ENCODE measurements around the gene OTUD7B. TPM values are rescaled to one million over a fixed set of nuclear protein-coding genes. Genes with fewer than 3 reads are reported as not detected.
"Not testable (repeated sequence)": the region's sequence is repeated elsewhere in the genome, so short reads cannot be mapped to it uniquely, and the experiment has no call there.

OTUD7B gene
- total RNA-seq, 1 donor from 2014 or later: 7.2 TPM

DNA sequence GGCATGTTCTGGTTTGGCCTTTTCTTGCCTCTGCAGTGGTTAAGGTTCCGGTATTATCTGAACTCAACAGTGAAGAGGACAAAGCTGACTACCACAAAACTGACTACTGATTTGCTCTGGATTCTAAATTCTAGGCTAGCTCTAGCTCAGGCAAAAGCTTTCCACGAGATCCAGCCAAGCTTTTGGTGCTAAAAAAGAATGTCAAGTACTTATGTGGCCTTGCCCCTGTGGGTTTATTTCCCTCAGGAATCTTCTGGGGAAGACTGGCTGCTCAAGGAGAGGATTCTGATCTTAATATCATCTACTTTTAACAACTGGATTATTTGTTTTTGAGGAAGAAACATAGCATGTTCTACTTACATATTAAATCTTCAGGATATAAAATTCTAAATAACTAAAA lies 47.8 kb downstream of the OTUD7B start:
- H3K4me3 ChIP-seq (ENCODE audit: low read depth, low read length): no peak overlapping the region
- TF ChIP-seq, protein P1, sequence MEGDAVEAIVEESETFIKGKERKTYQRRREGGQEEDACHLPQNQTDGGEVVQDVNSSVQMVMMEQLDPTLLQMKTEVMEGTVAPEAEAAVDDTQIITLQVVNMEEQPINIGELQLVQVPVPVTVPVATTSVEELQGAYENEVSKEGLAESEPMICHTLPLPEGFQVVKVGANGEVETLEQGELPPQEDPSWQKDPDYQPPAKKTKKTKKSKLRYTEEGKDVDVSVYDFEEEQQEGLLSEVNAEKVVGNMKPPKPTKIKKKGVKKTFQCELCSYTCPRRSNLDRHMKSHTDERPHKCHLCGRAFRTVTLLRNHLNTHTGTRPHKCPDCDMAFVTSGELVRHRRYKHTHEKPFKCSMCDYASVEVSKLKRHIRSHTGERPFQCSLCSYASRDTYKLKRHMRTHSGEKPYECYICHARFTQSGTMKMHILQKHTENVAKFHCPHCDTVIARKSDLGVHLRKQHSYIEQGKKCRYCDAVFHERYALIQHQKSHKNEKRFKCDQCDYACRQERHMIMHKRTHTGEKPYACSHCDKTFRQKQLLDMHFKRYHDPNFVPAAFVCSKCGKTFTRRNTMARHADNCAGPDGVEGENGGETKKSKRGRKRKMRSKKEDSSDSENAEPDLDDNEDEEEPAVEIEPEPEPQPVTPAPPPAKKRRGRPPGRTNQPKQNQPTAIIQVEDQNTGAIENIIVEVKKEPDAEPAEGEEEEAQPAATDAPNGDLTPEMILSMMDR (conservative IDR thresholded peaks at IDR 0.05; ENCODE audit: low read depth, low read length): no peak
- no peak for DNase-seq (ENCODE audit: low read depth)

DNA sequence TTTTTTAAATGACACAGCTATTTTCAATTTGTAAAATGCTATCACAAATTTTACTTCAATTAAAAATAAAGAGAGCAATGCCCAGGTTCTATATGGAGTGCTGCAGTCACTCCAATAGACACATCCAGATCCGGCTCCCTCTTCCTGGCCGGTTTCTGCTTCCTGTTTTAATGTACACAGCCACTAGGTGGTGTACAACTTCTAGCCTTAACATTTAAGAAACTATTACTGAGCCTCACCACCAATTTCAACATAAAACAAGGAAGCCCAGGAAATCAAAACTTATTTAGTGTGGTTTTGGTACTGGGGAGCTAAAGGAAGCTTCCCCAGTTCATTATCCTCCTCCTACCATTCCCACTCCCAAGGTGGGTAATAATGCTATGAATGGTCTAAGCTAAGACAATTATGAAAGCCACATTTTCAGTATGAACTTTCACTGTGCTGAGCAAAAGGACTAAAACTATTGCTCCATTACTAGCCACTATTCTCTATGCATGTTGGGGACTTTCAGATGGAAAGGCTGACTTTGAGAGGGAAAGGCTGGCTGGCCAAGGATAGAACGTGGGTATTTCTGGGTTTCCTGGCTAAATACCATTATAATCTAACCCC lies 48.4 kb downstream of the OTUD7B start:
- no peak for DNase-seq (ENCODE audit: low read depth)
- TF ChIP-seq, protein P1 (conservative IDR thresholded peaks at IDR 0.05; ENCODE audit: low read depth, low read length): peak; percentile 69
- no peak overlapping the region for H3K4me3 ChIP-seq (ENCODE audit: low read depth, low read length)

DNA sequence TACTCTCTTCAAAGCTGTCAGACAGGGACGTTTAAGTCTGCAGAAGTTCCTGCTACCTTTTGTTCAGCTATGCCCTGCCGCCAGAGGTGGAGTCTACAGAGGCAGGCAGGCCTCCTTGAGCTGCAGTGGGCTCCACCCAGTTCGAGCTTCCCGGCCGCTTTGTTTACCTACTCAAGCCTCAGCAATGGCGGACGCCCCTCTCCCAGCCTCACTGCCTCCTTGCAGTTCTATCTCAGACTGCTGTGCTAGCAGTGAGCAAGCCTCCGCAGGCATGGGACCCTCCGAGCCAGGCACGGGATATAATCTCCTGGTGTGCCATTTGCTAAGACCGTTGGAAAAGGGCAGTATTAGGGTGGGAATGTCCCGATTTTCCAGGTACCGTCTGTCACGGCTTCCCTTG lies 53.0 kb downstream of the OTUD7B start:
- not testable (repeated sequence) for DNase-seq (ENCODE audit: low read depth); H3K4me3 ChIP-seq (ENCODE audit: low read depth, low read length)

DNA sequence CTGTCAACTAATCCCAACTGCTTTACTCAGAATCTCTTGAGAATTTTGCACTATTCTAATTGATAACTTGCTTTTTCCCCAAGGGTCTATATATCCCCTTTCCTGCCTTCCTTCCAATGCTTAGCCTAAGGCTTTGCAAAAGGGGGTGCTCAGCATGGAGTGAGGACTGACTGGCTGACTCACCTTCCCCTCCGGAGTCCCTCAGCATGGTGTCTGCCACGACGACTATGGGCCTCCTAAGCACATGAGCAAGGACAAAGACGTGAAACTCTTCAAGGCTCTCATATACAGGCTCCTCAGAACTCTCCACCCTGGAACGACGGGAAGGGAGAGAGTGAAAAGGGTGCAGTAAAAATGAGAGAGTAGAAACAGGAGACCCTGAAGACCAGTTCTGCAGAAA lies 60.6 kb downstream of the OTUD7B start:
- TF ChIP-seq, protein P1 (conservative IDR thresholded peaks at IDR 0.05; ENCODE audit: low read depth, low read length): no peak
- no peak overlapping the region for H3K4me3 ChIP-seq (ENCODE audit: low read depth, low read length)
- DNase-seq (ENCODE audit: low read depth): no peak

DNA sequence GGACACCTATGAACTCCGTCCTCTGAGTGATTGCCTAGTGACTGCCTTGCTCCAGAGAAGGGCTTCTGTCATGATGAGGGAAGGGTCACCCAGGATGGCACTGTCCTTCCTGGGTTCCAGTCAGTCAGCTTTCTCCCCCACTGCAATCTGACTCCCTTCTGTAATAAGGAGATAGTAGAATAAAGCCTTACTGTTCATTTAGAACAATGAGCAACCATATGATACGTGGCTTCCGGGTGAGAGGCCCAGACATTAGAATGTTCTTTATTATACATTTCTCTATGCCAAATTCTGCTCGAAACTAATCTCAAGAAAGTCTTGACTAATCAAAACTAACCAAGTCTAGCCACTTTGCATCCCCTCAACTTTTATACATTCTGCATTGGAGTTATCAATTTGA lies 65.3 kb downstream of the OTUD7B start:
- no peak for DNase-seq (ENCODE audit: low read depth)
- H3K4me3 ChIP-seq (ENCODE audit: low read depth, low read length): no peak overlapping the region

DNA sequence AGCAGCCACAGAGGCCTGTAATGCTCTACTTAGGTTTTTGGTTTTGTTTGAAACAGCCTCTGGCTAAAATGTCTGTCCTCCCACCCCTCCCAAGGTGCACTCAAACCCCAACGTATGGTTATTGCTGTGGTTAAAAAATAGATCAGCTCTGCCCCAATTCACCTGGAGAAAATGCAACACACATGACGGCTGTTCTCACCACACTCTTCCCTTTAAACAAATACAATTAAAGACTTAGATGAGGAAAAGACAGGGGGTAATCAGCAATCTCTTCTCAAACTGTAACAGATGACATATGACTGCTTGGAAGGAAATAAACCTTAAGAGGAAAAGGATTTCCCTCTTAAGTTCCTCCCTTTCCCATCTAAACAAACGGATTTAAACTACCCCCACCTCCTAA lies 67.6 kb downstream of the OTUD7B start:
- TF ChIP-seq, protein P1 (conservative IDR thresholded peaks at IDR 0.05; ENCODE audit: low read depth, low read length): no peak
- no peak for DNase-seq (ENCODE audit: low read depth)
- H3K4me3 ChIP-seq (ENCODE audit: low read depth, low read length): no peak overlapping the region

More for the DNA sequence above, 65.3 kb downstream of the OTUD7B start:
- TF ChIP-seq, protein P1 (conservative IDR thresholded peaks at IDR 0.05; ENCODE audit: low read depth, low read length): no peak

DNA sequence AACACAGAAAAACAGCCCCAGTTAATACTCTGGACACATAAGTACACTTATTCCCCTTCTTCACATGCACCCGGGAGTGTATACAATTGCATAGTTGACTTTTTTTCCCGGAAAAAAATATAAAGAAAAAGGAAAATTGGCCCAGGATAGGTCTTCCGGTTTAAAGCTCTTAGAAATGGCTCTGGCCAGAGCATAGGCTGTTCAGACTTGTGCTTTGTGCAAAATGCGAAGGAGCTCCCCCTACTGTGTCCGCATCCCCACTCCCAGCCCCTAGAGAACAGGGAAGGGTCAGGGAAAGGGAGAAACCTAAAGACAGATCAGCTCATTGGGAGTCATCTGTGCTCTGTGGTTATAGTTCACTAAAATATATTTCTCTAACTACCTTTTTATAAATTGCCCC lies 68.3 kb downstream of the OTUD7B start:
- TF ChIP-seq, protein P1 (conservative IDR thresholded peaks at IDR 0.05; ENCODE audit: low read depth, low read length): no peak
- no peak overlapping the region for H3K4me3 ChIP-seq (ENCODE audit: low read depth, low read length)
- no peak for DNase-seq (ENCODE audit: low read depth)
